Mammary epithelial cell (primary cell): ENCODE measurements around the gene POLRMT.

Source experiments
- EZH2 ChIP-seq: IDR thresholded peaks from 2 replicates; pipeline ENCODE4 v1.6.1; 2012; ENCODE audit warnings: low read length, inconsistent platforms, borderline replicate concordance
- TF ChIP-seq, protein P1 (sequence below), 2 donors: IDR thresholded peaks in 1 of 2; conservative IDR thresholded peaks in 1 of 2; 2 replicates each; pipeline ENCODE4 v1.5.1; 2011 to 2012; ENCODE audit warnings: inconsistent platforms in 2 of 2, low read length in 2 of 2, mild to moderate bottlenecking in 2 of 2, control low read depth in 1 of 2, low read depth in 1 of 2; ENCODE audit not compliant: insufficient read depth in 1 of 2; ENCODE audit errors: extremely low read depth in 1 of 2

DNA sequence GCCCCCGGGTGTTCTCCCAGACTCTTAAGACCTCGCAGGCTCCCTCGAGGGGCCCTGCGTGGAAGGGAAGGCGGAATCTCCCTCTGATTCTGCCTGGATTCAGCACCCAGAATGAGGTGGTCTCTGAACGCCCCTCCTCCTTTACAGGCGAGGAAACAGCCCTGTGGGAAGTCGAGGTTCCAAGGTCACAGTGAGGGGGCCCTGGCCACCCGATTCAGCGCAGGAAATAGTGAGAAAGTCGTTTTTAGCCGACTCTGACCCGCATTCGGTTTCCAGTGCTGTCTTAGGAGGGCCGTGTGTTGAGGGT is 59.9 kb downstream of the POLRMT start:
- no peak for TF ChIP-seq EZH2
- TF ChIP-seq, protein P1, sequence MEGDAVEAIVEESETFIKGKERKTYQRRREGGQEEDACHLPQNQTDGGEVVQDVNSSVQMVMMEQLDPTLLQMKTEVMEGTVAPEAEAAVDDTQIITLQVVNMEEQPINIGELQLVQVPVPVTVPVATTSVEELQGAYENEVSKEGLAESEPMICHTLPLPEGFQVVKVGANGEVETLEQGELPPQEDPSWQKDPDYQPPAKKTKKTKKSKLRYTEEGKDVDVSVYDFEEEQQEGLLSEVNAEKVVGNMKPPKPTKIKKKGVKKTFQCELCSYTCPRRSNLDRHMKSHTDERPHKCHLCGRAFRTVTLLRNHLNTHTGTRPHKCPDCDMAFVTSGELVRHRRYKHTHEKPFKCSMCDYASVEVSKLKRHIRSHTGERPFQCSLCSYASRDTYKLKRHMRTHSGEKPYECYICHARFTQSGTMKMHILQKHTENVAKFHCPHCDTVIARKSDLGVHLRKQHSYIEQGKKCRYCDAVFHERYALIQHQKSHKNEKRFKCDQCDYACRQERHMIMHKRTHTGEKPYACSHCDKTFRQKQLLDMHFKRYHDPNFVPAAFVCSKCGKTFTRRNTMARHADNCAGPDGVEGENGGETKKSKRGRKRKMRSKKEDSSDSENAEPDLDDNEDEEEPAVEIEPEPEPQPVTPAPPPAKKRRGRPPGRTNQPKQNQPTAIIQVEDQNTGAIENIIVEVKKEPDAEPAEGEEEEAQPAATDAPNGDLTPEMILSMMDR (conservative IDR thresholded peaks at IDR 0.05 in 1 of 2, IDR thresholded peaks at IDR 0.05 in 1 of 2; ENCODE audit: extremely low read depth in 1 of 2, insufficient read depth in 1 of 2, low read depth in 1 of 2, low read length in 2 of 2), result no peak
